ENCODE results near the gene NELFE.
"Not testable (repeated sequence)": the region's sequence is repeated elsewhere in the genome, so short reads cannot be mapped to it uniquely, and the experiment has no call there.

The NELFE gene

DNA sequence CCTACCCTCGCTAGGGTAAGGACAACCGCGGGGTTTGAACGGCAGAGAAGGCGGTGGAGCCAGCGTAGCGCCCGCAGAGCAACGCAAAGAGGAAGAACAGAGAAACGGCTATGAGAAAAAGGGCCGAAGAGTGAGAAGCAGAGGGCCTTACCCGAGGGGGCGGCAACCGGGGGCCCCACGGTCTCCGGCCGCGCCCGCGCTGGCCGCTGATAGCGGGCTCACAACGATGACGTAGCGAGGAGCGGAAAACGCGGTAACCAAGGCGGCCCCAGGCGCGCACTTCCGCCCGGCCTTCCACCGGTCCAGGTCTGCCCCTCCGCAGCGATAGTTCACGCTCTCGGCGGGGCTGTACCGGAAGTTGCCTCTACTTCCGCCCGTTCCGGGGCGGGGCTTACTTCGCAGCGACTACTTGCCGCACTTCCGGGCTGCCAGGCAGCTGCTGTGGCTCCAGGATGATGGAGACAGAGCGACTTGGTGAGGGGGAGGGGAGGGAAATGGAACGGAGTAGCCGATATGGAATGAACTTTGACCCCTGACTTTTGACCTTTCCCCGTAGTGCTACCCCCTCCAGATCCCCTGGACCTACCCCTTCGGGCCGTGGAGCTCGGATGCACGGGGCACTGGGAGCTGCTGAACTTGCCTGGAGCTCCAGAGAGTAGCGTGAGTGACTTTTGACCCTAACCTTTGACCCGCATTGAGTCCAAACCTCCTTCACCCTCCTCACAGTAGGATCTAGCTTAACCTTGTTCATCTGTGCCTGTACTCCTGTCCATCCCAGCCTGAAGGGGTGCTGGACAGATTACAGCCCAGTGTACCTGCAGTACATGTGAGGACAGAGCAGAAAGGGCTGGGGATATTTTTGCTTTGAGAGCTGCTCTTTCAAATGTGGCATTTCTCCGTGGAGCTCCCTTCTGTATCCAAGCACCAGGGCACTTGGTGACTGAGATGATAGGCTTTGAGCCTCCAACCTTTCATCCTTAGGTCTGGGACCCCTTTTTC lies at the start of gene NELFE, which contains the start of gene SKIC2:
NELFE (minus strand) TSS at position 231 of the 999 bp plus-strand sequence. CDS start 525 bp downstream, outside the sequence.
SKIC2 (plus strand) TSS at position 435 of the 999 bp plus-strand sequence; CDS start at position 453, 18 bp downstream.
- TF ChIP-seq, protein P1, sequence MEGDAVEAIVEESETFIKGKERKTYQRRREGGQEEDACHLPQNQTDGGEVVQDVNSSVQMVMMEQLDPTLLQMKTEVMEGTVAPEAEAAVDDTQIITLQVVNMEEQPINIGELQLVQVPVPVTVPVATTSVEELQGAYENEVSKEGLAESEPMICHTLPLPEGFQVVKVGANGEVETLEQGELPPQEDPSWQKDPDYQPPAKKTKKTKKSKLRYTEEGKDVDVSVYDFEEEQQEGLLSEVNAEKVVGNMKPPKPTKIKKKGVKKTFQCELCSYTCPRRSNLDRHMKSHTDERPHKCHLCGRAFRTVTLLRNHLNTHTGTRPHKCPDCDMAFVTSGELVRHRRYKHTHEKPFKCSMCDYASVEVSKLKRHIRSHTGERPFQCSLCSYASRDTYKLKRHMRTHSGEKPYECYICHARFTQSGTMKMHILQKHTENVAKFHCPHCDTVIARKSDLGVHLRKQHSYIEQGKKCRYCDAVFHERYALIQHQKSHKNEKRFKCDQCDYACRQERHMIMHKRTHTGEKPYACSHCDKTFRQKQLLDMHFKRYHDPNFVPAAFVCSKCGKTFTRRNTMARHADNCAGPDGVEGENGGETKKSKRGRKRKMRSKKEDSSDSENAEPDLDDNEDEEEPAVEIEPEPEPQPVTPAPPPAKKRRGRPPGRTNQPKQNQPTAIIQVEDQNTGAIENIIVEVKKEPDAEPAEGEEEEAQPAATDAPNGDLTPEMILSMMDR (conservative IDR thresholded peaks at IDR 0.05; ENCODE audit: low read depth, low read length): no peak
- Histone ChIP-seq H3K4me2 (peak within 1 kb of the TSS; percentile 71), H3K9ac (peak within 1 kb of the TSS; percentile 54), H3K79me2 (ENCODE audit: insufficient read depth, low read depth) (peaks cover 18% of the 10 kb centered on the region), H3K27ac (no peak within 1 kb of the TSS; the same call in 1 of the 2 replicates), H3K27me3 (ENCODE audit: insufficient read depth, low read depth) (no peaks in the 10 kb centered on the region), H2AFZ (ENCODE audit: low read depth) (peak within 1 kb of the TSS; percentile 36), H3K4me1 (ENCODE audit: low read depth, poor library complexity, severe bottlenecking) (peaks cover 9% of the 10 kb centered on the region), H3K4me3 (IDR thresholded peaks at IDR 0.05; ENCODE audit: insufficient read depth, low read depth, low read length) (peak within 1 kb of the TSS; percentile 76), H4K20me1 (ENCODE audit: insufficient read depth) (no peaks in the 10 kb centered on the region), H3K36me3 (ENCODE audit: insufficient read depth) (peaks cover 13% of the 10 kb centered on the region; the same call in 1 of the 2 replicates)

- not testable (repeated sequence) for H3K79me2 ChIP-seq (ENCODE audit: insufficient read depth, low read depth); H2AFZ ChIP-seq (ENCODE audit: low read depth); H3K4me3 ChIP-seq (IDR thresholded peaks at IDR 0.05; ENCODE audit: insufficient read depth, low read depth, low read length); H3K27ac ChIP-seq; H3K9ac ChIP-seq; H4K20me1 ChIP-seq (ENCODE audit: insufficient read depth); H3K36me3 ChIP-seq (ENCODE audit: insufficient read depth); H3K4me1 ChIP-seq (ENCODE audit: low read depth, poor library complexity, severe bottlenecking); H3K4me2 ChIP-seq; H3K27me3 ChIP-seq (ENCODE audit: insufficient read depth, low read depth)
These were observed 49.3 kb upstream of the NELFE start for GRCh38 chr6:32008037-32008436.

DNA sequence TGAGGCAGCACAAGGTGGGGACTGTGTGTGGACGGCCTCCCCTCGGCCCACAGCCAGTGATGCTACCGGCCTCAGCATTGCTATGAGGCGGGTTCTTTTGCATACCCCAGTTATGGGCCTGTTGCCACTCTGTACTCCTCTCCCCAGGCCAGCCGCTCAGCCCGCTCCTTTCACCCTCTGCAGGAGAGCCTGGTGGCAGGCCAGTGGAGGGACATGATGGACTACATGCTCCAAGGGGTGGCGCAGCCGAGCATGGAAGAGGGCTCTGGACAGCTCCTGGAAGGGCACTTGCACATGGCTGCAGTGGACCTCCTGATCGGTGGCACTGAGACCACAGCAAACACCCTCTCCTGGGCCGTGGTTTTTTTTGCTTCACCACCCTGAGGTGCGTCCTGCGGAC lies 48.3 kb upstream of the NELFE start:
- H3K4me2 ChIP-seq; H3K9ac ChIP-seq; H4K20me1 ChIP-seq (ENCODE audit: insufficient read depth); H3K27me3 ChIP-seq (ENCODE audit: insufficient read depth, low read depth); H2AFZ ChIP-seq (ENCODE audit: low read depth); H3K4me1 ChIP-seq (ENCODE audit: low read depth, poor library complexity, severe bottlenecking); H3K27ac ChIP-seq; H3K36me3 ChIP-seq (ENCODE audit: insufficient read depth); H3K79me2 ChIP-seq (ENCODE audit: insufficient read depth, low read depth); H3K4me3 ChIP-seq (IDR thresholded peaks at IDR 0.05; ENCODE audit: insufficient read depth, low read depth, low read length): not testable (repeated sequence)

DNA sequence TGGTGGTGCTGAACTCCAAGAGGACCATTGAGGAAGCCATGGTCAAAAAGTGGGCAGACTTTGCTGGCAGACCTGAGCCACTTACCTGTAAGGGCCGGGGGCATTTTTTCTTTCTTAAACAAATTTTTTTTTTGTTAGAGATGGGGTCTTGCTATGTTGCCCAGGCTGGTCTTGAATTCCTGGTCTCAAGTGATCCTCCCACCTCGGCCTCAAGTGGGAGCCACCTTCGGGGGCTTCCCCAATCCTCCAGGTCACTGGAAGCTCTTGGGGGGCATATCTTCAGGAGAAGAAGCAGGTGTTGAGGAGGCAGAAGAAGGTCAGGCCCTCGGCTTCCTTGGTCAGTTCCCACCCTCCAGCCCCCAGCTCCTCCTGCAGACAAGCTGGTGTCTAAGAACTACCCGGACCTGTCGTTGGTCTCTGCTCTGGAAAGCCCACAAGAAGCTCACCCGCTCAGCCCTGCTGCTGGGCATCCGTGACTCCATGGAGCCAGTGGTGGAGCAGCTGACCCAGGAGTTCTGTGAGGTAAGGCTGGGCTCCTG lies 47.3 kb upstream of the NELFE start:
- not testable (repeated sequence) for H3K27ac ChIP-seq, H3K9ac ChIP-seq

DNA sequence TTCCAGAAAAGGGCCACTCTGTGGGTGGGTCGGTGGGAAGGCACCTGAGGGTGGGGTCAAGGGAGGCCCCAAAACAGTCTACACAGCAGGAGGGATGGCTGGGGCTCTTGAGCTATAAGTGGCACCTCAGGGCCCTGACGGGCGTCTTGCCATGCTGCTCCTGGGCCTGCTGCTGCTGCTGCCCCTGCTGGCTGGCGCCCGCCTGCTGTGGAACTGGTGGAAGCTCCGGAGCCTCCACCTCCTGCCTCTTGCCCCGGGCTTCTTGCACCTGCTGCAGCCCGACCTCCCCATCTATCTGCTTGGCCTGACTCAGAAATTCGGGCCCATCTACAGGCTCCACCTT lies 46.7 kb upstream of the NELFE start:
- not testable (repeated sequence) for H3K27me3 ChIP-seq (ENCODE audit: insufficient read depth, low read depth); H3K79me2 ChIP-seq (ENCODE audit: insufficient read depth, low read depth)

More for the DNA sequence above, 47.3 kb upstream of the NELFE start:
- not testable (repeated sequence) for H3K27me3 ChIP-seq (ENCODE audit: insufficient read depth, low read depth); H4K20me1 ChIP-seq (ENCODE audit: insufficient read depth); H3K4me1 ChIP-seq (ENCODE audit: low read depth, poor library complexity, severe bottlenecking); H3K36me3 ChIP-seq (ENCODE audit: insufficient read depth); H2AFZ ChIP-seq (ENCODE audit: low read depth); H3K79me2 ChIP-seq (ENCODE audit: insufficient read depth, low read depth); H3K4me3 ChIP-seq (IDR thresholded peaks at IDR 0.05; ENCODE audit: insufficient read depth, low read depth, low read length); H3K4me2 ChIP-seq

GRCh38 chr6:32004864-32005537 lies 46.2 kb upstream of the NELFE start:
- not testable (repeated sequence) for H2AFZ ChIP-seq (ENCODE audit: low read depth)

More for the DNA sequence above, 46.7 kb upstream of the NELFE start:
- not testable (repeated sequence) for H3K27ac ChIP-seq; H3K9ac ChIP-seq; H3K4me3 ChIP-seq (IDR thresholded peaks at IDR 0.05; ENCODE audit: insufficient read depth, low read depth, low read length); H2AFZ ChIP-seq (ENCODE audit: low read depth); H4K20me1 ChIP-seq (ENCODE audit: insufficient read depth); H3K36me3 ChIP-seq (ENCODE audit: insufficient read depth); H3K4me2 ChIP-seq; H3K4me1 ChIP-seq (ENCODE audit: low read depth, poor library complexity, severe bottlenecking)

DNA sequence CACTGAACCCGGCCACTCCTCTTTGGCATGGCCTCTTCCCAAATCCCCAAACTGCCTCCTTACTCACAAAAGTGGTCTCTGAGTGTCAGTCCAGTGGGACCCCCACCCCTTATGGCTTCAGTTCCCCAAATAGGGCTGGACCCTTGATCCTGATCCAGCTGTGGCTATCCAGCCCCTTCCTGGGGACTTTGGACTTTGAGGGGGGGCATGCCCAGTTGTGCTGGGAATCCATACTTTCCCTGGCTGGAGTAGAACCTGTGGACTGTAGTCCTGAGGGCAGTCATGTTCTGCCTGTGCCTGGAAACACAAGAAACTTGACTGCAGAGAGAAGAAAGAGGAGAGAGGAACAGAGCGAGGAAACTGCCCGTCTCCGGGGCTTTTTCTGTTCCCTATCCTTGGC lies 45.6 kb upstream of the NELFE start:
- H3K4me3 ChIP-seq (IDR thresholded peaks at IDR 0.05; ENCODE audit: insufficient read depth, low read depth, low read length); H3K4me2 ChIP-seq; H3K36me3 ChIP-seq (ENCODE audit: insufficient read depth); H3K27ac ChIP-seq; H3K4me1 ChIP-seq (ENCODE audit: low read depth, poor library complexity, severe bottlenecking); H2AFZ ChIP-seq (ENCODE audit: low read depth); H3K79me2 ChIP-seq (ENCODE audit: insufficient read depth, low read depth); H3K27me3 ChIP-seq (ENCODE audit: insufficient read depth, low read depth); H4K20me1 ChIP-seq (ENCODE audit: insufficient read depth); H3K9ac ChIP-seq: not testable (repeated sequence)

More at GRCh38 chr6:32004864-32005537, 46.2 kb upstream of the NELFE start:
- not testable (repeated sequence) for H3K4me1 ChIP-seq (ENCODE audit: low read depth, poor library complexity, severe bottlenecking); H4K20me1 ChIP-seq (ENCODE audit: insufficient read depth); H3K4me2 ChIP-seq; H3K9ac ChIP-seq; H3K36me3 ChIP-seq (ENCODE audit: insufficient read depth); H3K79me2 ChIP-seq (ENCODE audit: insufficient read depth, low read depth); H3K4me3 ChIP-seq (IDR thresholded peaks at IDR 0.05; ENCODE audit: insufficient read depth, low read depth, low read length); H3K27ac ChIP-seq; H3K27me3 ChIP-seq (ENCODE audit: insufficient read depth, low read depth)

GRCh38 chr6:32003301-32003700 lies 44.5 kb upstream of the NELFE start:
- not testable (repeated sequence) for H3K36me3 ChIP-seq (ENCODE audit: insufficient read depth); H3K4me2 ChIP-seq; H3K27ac ChIP-seq; H3K79me2 ChIP-seq (ENCODE audit: insufficient read depth, low read depth); H4K20me1 ChIP-seq (ENCODE audit: insufficient read depth); H3K9ac ChIP-seq; H3K27me3 ChIP-seq (ENCODE audit: insufficient read depth, low read depth); H3K4me1 ChIP-seq (ENCODE audit: low read depth, poor library complexity, severe bottlenecking); H3K4me3 ChIP-seq (IDR thresholded peaks at IDR 0.05; ENCODE audit: insufficient read depth, low read depth, low read length); H2AFZ ChIP-seq (ENCODE audit: low read depth)

All from KMS-11 (cell line).